AG09319 (cell line): Measurements from ENCODE around the gene PCDHA12.
"Not testable (repeated sequence)": the region's sequence is repeated elsewhere in the genome, so short reads cannot be mapped to it uniquely, and the experiment has no call there.

ENCODE experiments used
- DNase-seq: peaks from one replicate; pipeline ENCODE4 v3.0.0-alpha.2; 2010; ENCODE audit warnings: low read depth; ENCODE audit errors: extremely low read depth
- TF ChIP-seq, protein P1 (sequence below): IDR thresholded peaks from 2 replicates; pipeline ENCODE4 v1.5.1; 2011; ENCODE audit warnings: low read depth, mild to moderate bottlenecking, inconsistent platforms, low read length, moderate library complexity

The PCDHA12 gene

GRCh38 chr5:140835622-140836510 lies 39.2 kb upstream of the PCDHA12 start:
- DNase-seq, result no peak
- TF ChIP-seq, protein P1, sequence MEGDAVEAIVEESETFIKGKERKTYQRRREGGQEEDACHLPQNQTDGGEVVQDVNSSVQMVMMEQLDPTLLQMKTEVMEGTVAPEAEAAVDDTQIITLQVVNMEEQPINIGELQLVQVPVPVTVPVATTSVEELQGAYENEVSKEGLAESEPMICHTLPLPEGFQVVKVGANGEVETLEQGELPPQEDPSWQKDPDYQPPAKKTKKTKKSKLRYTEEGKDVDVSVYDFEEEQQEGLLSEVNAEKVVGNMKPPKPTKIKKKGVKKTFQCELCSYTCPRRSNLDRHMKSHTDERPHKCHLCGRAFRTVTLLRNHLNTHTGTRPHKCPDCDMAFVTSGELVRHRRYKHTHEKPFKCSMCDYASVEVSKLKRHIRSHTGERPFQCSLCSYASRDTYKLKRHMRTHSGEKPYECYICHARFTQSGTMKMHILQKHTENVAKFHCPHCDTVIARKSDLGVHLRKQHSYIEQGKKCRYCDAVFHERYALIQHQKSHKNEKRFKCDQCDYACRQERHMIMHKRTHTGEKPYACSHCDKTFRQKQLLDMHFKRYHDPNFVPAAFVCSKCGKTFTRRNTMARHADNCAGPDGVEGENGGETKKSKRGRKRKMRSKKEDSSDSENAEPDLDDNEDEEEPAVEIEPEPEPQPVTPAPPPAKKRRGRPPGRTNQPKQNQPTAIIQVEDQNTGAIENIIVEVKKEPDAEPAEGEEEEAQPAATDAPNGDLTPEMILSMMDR, result no peak

- no peak for DNase-seq
- TF ChIP-seq, protein P1, result peak; percentile 26
Observed at GRCh38 chr5:140840978-140841962, 33.8 kb upstream of the PCDHA12 start, which contains the start of gene PCDHA8. PCDHA8 (plus strand) TSS chr5:140841187; CDS start chr5:140841322, 135 bp downstream.

DNA sequence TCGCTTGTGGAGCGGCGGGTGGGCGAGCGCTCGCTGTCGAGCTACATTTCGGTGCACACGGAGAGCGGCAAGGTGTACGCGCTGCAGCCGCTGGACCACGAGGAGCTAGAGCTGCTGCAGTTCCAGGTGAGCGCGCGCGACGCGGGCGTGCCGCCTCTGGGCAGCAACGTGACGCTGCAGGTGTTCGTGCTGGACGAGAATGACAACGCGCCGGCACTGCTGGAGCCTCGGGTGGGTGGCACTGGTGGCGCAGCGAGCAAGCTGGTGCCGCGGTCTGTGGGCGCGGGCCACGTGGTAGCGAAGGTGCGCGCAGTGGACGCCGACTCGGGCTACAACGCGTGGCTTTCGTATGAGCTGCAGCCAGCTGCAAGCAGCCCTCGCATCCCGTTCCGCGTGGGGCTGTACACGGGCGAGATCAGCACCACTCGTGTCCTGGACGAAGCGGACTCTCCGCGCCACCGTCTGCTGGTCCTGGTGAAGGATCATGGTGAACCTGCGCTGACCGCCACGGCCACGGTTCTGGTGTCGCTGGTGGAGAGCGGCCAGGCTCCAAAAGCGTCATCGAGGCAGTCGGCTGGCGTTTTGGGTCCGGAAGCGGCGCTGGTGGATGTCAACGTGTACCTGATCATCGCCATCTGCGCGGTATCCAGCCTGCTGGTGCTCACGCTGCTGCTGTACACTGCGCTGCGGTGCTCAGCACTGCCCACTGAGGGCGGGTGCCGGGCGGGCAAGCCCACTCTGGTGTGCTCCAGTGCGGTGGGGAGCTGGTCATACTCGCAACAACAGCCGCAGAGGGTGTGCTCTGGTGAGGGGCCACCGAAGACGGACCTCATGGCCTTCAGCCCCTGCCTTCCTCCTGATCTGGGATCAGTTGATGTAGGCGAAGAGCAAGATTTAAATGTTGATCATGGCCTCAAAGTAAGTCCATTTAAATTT lies 32.0 kb upstream of the PCDHA12 start:
- DNase-seq, result no peak
- TF ChIP-seq, protein P1, result no peak

- not testable (repeated sequence) for DNase-seq
Observed at GRCh38 chr5:140848139-140849102, 26.7 kb upstream of the PCDHA12 start, which contains the start of gene PCDHA9. PCDHA9 (plus strand) TSS chr5:140848382; CDS start chr5:140848496, 114 bp downstream.

GRCh38 chr5:140849831-140850634 lies 25.1 kb upstream of the PCDHA12 start:
- DNase-seq, result not testable (repeated sequence)

DNA sequence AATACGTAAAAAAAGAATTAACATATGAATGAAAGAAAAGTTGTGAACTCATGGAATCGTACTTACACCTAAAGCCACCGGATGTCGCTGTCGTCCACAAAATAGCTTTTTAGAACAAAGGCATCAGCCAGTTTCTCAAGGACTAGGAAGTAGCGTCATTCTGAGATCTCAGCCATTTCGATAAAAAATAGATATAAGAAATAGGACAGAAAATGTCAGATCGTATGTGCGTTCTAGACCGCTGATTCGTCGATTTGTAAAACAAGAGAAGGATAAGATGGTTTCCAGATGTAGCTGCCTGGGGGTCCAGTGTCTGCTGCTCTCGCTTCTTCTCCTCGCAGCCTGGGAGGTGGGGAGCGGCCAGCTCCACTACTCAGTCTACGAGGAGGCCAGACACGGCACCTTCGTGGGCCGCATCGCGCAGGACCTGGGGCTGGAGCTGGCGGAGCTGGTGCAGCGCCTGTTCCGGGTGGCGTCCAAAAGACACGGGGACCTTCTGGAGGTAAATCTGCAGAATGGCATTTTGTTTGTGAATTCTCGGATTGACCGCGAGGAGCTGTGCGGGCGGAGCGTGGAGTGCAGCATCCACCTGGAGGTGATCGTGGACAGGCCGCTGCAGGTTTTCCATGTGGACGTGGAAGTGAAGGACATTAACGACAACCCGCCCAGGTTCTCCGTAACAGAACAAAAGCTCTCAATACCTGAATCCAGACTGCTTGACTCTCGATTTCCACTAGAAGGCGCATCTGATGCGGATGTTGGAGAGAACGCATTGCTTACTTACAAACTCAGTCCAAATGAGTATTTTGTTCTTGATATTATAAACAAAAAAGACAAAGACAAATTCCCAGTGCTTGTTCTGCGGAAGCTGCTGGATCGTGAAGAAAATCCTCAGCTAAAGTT lies 19.1 kb upstream of the PCDHA12 start, which contains the start of gene PCDHA10:
PCDHA10 (plus strand) TSS at position 126 of the 903 bp plus-strand sequence; CDS start at position 278, 152 bp downstream.
- no peak for DNase-seq
- TF ChIP-seq, protein P1, result no peak
